Body of pancreas (tissue), 4 donors: ENCODE results near the gene HDLBP. TPM values are rescaled to one million over a fixed set of nuclear protein-coding genes. Genes with fewer than 3 reads are reported as not detected.

Experiments
- ATAC-seq: fragments of 150-250 bp; one replicate; pipeline ENCODE4 v1.9.1; 2016
- DNase-seq, 4 donors: peaks; one replicate each; pipeline ENCODE4 v3.0.0-alpha.2; 2019
- H3K27ac ChIP-seq, 4 donors: fragments of 200-600 bp; sonication (generic); 1 replicate in 3 of 4; 2 replicates in 1 of 4; pipeline versions ENCODE4 v1.5.1 to v1.6.1; 2016 to 2019; ENCODE audit warnings: mild to moderate bottlenecking in 1 of 4, mixed read lengths in 1 of 4, moderate library complexity in 1 of 4
- H3K27me3 ChIP-seq, 2 donors: fragments of 200-600 bp; sonication (generic); one replicate each; pipeline ENCODE4 v1.6.0; 2016; ENCODE audit warnings: mild to moderate bottlenecking in 1 of 2
- H3K36me3 ChIP-seq, 2 donors: fragments of 200-600 bp; sonication (generic); replicated peaks in 1 of 2; 2 replicates each; pipeline ENCODE4 v1.5.1; 2016; ENCODE audit warnings: low read depth in 2 of 2; ENCODE audit not compliant: insufficient read depth in 1 of 2
- H3K4me1 ChIP-seq: fragments of 200-600 bp; sonication (generic); one replicate; pipeline ENCODE4 v1.6.0; 2016
- H3K4me3 ChIP-seq, 2 donors: fragments of 200-600 bp; sonication (generic); 1 replicate in 1 of 2; 2 replicates in 1 of 2; pipeline ENCODE4 v1.5.1; 2016 to 2019
- H3K9me3 ChIP-seq, 3 donors: fragments of 200-600 bp; sonication (generic); 1 replicate in 2 of 3; 2 replicates in 1 of 3; pipeline ENCODE4 v1.5.1; 2016
- POLR2A ChIP-seq, 3 donors: fragments of 450-650 bp; IDR thresholded peaks; one replicate each; pipeline ENCODE4 v1.6.1; 2016; ENCODE audit warnings: antibody characterized with exemption in 3 of 3, mild to moderate bottlenecking in 2 of 3
- WGBS, 2 donors: methylation state at CpG; one replicate each; pipeline ENCODE4 v1.1.5; 2017; 5-methylcytosine and 5-hydroxymethylcytosine counted together
- intact Hi-C: fragments of 100-400 bp; cut with DNase I; formaldehyde crosslinking; loops from one replicate; pipeline ENCODE4 v1.15.1; 2023
- total RNA-seq, 2 donors: library from RNA; depleted of rRNA; stranded (reverse); fragments of >200 nt; gene quantifications; one replicate each; pipeline ENCODE4 v1.1.0, GENCODE V29; 2016
- TF ChIP-seq, protein P1 (sequence below), 7 experiments: fragments of 450-650 bp in 4 of 7; fragments of 200-600 bp in 3 of 7; sonication (generic) in 3 of 7; IDR thresholded peaks; one replicate each; pipeline ENCODE4 v1.5.1; 2016 to 2019; ENCODE audit warnings: antibody characterized with exemption in 7 of 7

The HDLBP gene
- total RNA-seq, 2 donors from 2014 or later, result 501 to 612 TPM

DNA sequence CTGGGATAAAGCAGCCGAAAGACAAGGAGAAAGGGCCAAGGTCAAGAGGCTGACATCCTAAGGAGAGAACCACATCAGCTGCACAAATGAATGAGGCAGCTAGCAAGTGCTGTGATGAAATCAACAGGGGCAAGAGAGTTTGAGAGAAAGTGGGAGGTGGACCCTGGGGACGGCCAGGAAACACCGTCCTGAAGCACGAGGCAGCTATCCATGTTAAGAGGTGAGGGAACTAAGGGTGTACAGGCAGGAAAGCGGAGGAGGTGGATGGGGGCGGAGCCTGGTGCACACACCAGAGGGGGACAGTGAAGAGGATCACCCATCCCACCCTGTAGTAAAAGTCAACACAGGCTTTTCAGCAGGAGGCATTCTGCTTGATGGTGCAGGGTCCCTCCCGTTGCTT is 52.4 kb downstream of the HDLBP start:
- H3K4me1 ChIP-seq, result peaks cover 10% of the 10 kb centered on the region
- no peaks in the 10 kb centered on the region for H3K9me3 ChIP-seq
- no peaks in the 10 kb centered on the region for H3K27me3 ChIP-seq
- TF ChIP-seq, protein P1, sequence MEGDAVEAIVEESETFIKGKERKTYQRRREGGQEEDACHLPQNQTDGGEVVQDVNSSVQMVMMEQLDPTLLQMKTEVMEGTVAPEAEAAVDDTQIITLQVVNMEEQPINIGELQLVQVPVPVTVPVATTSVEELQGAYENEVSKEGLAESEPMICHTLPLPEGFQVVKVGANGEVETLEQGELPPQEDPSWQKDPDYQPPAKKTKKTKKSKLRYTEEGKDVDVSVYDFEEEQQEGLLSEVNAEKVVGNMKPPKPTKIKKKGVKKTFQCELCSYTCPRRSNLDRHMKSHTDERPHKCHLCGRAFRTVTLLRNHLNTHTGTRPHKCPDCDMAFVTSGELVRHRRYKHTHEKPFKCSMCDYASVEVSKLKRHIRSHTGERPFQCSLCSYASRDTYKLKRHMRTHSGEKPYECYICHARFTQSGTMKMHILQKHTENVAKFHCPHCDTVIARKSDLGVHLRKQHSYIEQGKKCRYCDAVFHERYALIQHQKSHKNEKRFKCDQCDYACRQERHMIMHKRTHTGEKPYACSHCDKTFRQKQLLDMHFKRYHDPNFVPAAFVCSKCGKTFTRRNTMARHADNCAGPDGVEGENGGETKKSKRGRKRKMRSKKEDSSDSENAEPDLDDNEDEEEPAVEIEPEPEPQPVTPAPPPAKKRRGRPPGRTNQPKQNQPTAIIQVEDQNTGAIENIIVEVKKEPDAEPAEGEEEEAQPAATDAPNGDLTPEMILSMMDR (IDR thresholded peaks at IDR 0.05), result no peak
- H3K36me3 ChIP-seq, result peaks cover 0 to 47% of the 10 kb centered on the region in 2 donors
- DNase-seq (no peak), ATAC-seq (no peak)
- no peak overlapping the region for H3K4me3 ChIP-seq
- intact Hi-C loops, result no loop called here
- H3K27ac ChIP-seq, result no peak overlapping the region
- WGBS, 2 donors, result 75% methylated on average over 7 of the region's 7 CpGs

DNA sequence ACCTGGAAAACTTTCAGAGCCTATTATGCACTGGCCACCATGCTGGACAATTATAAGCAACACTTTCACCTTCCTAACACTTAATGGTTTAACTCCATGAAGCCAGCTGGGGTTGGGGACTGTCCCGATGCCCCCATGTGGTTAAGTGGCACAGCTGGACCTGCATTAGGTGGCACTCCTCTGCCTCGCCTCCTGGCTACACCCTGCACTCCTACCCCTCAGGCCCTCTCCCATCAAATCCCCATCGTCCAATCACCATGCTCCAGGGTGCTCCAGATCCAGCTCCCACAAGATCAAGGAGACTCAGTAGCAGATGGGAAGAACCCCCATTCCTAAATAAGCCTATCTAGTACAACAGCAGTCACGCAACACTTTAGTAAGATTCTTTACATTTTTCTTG is 53.8 kb downstream of the HDLBP start:
- WGBS, 2 donors, result 83 to 89% methylated on average over 4 of the region's 4 CpGs
- Histone ChIP-seq H3K36me3 (peaks cover 0 to 49% of the 10 kb centered on the region in 2 donors), H3K27ac (no peak overlapping the region), H3K4me1 (peaks cover under 1% of the 10 kb centered on the region), H3K4me3 (no peak overlapping the region), H3K27me3 (no peaks in the 10 kb centered on the region), H3K9me3 (no peaks in the 10 kb centered on the region)
- DNase-seq, result no peak
- intact Hi-C loops, result no loop called here
- no peak for TF ChIP-seq POLR2A (IDR thresholded peaks at IDR 0.05)
- TF ChIP-seq, protein P1 (IDR thresholded peaks at IDR 0.05), result no peak
- ATAC-seq, result no peak

DNA sequence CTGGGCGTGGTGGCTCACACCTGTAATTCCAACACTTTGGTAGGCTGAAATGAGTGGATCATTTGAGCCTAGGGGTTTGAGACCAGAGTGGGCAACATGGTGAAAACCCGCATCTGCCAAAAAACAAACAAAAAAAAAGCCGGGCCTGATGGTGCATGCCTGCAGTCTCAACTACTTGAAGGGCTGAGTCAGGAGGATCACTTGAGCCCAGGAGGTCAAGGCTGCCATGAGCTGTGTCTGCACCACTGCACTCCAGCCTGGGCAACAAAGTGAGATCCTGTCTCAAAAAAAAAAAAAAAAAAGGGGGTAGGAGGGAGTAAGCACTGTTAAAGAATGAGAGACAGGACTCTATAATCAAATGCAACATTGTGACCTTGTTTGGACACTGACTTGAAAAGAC is 54.6 kb downstream of the HDLBP start:
- peaks cover 8% of the 10 kb centered on the region for H3K4me1 ChIP-seq
- intact Hi-C loops, result no loop called here
- TF ChIP-seq, protein P1 (IDR thresholded peaks at IDR 0.05), result no peak
- TF ChIP-seq POLR2A (IDR thresholded peaks at IDR 0.05), result no peak
- 65 to 78% methylated on average over 3 of the region's 3 CpGs for WGBS, 2 donors
- H3K27ac ChIP-seq, result no peak overlapping the region
- no peak for DNase-seq
- peaks cover 0 to 51% of the 10 kb centered on the region in 2 donors for H3K36me3 ChIP-seq
- H3K9me3 ChIP-seq, result no peaks in the 10 kb centered on the region
- H3K4me3 ChIP-seq, result no peak overlapping the region
- H3K27me3 ChIP-seq, result no peaks in the 10 kb centered on the region
- ATAC-seq, result no peak

DNA sequence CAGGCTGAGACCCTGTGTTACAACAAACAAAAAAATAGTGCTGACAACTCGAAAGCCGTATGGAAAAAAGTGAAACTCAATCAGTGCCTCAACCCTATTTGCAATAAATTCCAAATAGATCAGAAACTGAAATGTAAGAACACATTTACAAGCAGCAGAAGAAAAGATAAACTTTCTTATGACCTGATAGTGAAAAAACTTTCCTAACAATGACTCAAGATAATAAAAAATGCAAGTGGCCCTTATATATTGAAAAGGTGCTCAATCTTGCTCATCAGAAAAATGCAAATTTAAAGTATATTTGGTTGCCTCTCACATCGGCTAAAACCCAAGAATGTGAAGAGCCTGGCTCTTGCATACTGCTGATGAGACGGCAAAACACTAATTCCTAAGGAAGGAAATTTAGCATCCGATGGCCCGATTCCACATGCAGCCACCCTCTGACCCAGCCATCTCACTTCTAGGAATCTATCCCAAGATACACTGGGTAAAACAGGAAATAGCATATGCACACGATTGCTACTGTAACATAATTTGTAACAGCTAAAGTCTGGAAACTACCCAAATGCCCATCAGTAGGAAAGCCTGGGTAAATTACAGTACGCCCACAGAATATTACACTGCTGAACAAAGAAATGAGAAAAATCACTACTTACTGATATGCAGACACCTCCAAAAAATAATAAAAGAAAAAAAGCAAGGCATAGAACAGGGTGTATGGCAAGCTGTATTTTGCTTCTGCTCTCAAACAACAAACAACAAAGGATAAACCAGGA is 56.8 kb downstream of the HDLBP start:
- peaks cover 4 to 50% of the 10 kb centered on the region in 2 donors for H3K36me3 ChIP-seq

More for the DNA sequence above, 56.8 kb downstream of the HDLBP start:
- Histone ChIP-seq H3K27ac (peak overlapping the region in 1 of 4 donors; percentile 9), H3K27me3 (no peaks in the 10 kb centered on the region), H3K4me3 (no peak overlapping the region), H3K9me3 (no peaks in the 10 kb centered on the region), H3K4me1 (peaks cover 24% of the 10 kb centered on the region)
- ATAC-seq, result no peak
- 61 to 63% methylated on average over 8 of the region's 8 CpGs for WGBS, 2 donors
- TF ChIP-seq, protein P1 (IDR thresholded peaks at IDR 0.05), result no peak
- no peak for TF ChIP-seq POLR2A (IDR thresholded peaks at IDR 0.05)
- DNase-seq, result no peak
- intact Hi-C loops, result no loop called here
